ENCODE measurements around the gene EBF4.
"Not testable (repeated sequence)": the region's sequence is repeated elsewhere in the genome, so short reads cannot be mapped to it uniquely, and the experiment has no call there.

Gene EBF4

GRCh38 chr20:2755451-2756055, 63.0 kb downstream of the EBF4 start:
- DNase-seq (ENCODE audit: low read depth in 1 of 2, low spot score in 1 of 2), result no peak

- DNase-seq (ENCODE audit: low read depth in 1 of 2, low spot score in 1 of 2), result no peak
These were observed 63.6 kb downstream of the EBF4 start for GRCh38 chr20:2756056-2756611.

GRCh38 chr20:2757001-2757400, 64.4 kb downstream of the EBF4 start:
- DNase-seq (ENCODE audit: low read depth in 1 of 2, low spot score in 1 of 2), result no peak

GRCh38 chr20:2757969-2758368, 65.4 kb downstream of the EBF4 start:
- no peak for DNase-seq (ENCODE audit: low read depth in 1 of 2, low spot score in 1 of 2)

GRCh38 chr20:2759143-2759542, 66.6 kb downstream of the EBF4 start:
- no peak for DNase-seq (ENCODE audit: low read depth in 1 of 2, low spot score in 1 of 2)

GRCh38 chr20:2759603-2760296, 67.2 kb downstream of the EBF4 start:
- no peak for DNase-seq (ENCODE audit: low read depth in 1 of 2, low spot score in 1 of 2)

GRCh38 chr20:2760297-2760951, 67.8 kb downstream of the EBF4 start:
- no peak for DNase-seq (ENCODE audit: low read depth in 1 of 2, low spot score in 1 of 2)

- DNase-seq (ENCODE audit: low read depth in 1 of 2, low spot score in 1 of 2), result no peak
These were observed 68.3 kb downstream of the EBF4 start for GRCh38 chr20:2760952-2761305.

- no peak for DNase-seq (ENCODE audit: low read depth in 1 of 2, low spot score in 1 of 2)
These were observed 69.3 kb downstream of the EBF4 start for GRCh38 chr20:2761885-2762284.

- DNase-seq (ENCODE audit: low read depth in 1 of 2, low spot score in 1 of 2), result no peak
These were observed 70.1 kb downstream of the EBF4 start for GRCh38 chr20:2762578-2763131.

GRCh38 chr20:2763186-2763585, 70.6 kb downstream of the EBF4 start:
- DNase-seq (ENCODE audit: low read depth in 1 of 2, low spot score in 1 of 2), result no peak

- DNase-seq (ENCODE audit: low read depth in 1 of 2, low spot score in 1 of 2), result no peak
These were observed 75.4 kb downstream of the EBF4 start for GRCh38 chr20:2767768-2768631.

- no peak for DNase-seq (ENCODE audit: low read depth in 1 of 2, low spot score in 1 of 2)
These were observed 76.0 kb downstream of the EBF4 start for GRCh38 chr20:2768632-2769015.

- not testable (repeated sequence) for DNase-seq (ENCODE audit: low read depth in 1 of 2, low spot score in 1 of 2)
These were observed 77.5 kb downstream of the EBF4 start for GRCh38 chr20:2770091-2770490.

- DNase-seq (ENCODE audit: low read depth in 1 of 2, low spot score in 1 of 2), result no peak
These were observed 79.1 kb downstream of the EBF4 start for GRCh38 chr20:2771631-2772080.

GRCh38 chr20:2773812-2774211, 81.2 kb downstream of the EBF4 start:
- DNase-seq (ENCODE audit: low read depth in 1 of 2, low spot score in 1 of 2), result no peak

- no peak for DNase-seq (ENCODE audit: low read depth in 1 of 2, low spot score in 1 of 2)
These were observed 82.6 kb downstream of the EBF4 start for GRCh38 chr20:2775139-2775538.

- no peak for DNase-seq (ENCODE audit: low read depth in 1 of 2, low spot score in 1 of 2)
These were observed 86.2 kb downstream of the EBF4 start for GRCh38 chr20:2778602-2779321.

GRCh38 chr20:2780948-2781347, 88.4 kb downstream of the EBF4 start:
- DNase-seq (ENCODE audit: low read depth in 1 of 2, low spot score in 1 of 2), result no peak

- DNase-seq (ENCODE audit: low read depth in 1 of 2, low spot score in 1 of 2), result no peak
These were observed 91.5 kb downstream of the EBF4 start for GRCh38 chr20:2783908-2784566.

Data from stimulated activated CD4-positive, alpha-beta T cell treated with anti-CD3 and anti-CD28 coated beads, Interleukin-15, amount 100 ng/mL, for 1 hour (primary cell).